C4-2B (cell line): ENCODE measurements around the gene SORL1.

Source experiments
- CTCF ChIP-seq: fragments of 450-650 bp; conservative IDR thresholded peaks from 2 replicates; pipeline ENCODE4 v1.5.1; 2017; ENCODE audit warnings: mild to moderate bottlenecking
- ZFX ChIP-seq: fragments of 450-650 bp; IDR thresholded peaks from 2 replicates; pipeline ENCODE4 v1.6.1; 2017

- TF ChIP-seq CTCF (peak; percentile 93), ZFX (peak; percentile 42)
Measured at GRCh38 chr11:121451986-121452608, at the start of gene SORL1.
